Measurements from ENCODE around the gene TMEM135.

TMEM135 gene

DNA sequence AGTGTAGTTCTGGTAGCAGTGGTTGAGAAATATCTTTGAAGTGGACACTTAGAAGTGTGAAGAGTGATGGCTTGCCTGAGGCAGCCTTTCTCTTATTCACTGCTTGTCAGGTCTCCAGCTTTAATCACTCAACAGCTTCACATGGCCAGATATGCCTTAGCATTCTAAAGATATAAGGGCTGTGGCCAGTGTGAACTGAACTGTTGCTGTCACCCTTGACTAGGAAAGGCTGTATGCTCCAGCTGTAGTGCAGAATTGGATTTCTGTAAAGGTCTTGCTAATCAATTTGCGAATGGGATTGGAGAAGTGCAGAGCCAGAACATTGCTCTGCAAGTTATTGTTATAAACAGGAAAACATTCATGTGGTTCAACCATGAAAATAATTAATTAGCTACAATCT lies 266.7 kb downstream of the TMEM135 start:
- H3K4me2 ChIP-seq (ENCODE audit: low read length), result no peak overlapping the region
- H3K4me1 ChIP-seq (ENCODE audit: insufficient read depth, low read length, severe bottlenecking), result peaks cover 6% of the 10 kb centered on the region
- no peak overlapping the region for H3K27ac ChIP-seq (ENCODE audit: low read depth, low read length, poor library complexity, severe bottlenecking)
- H3K9me3 ChIP-seq (ENCODE audit: low read length), result no peaks in the 10 kb centered on the region
- no peak overlapping the region for H3K9ac ChIP-seq (ENCODE audit: low read length)
- H4K20me1 ChIP-seq (ENCODE audit: insufficient read depth, low read length), result no peaks in the 10 kb centered on the region
- H3K79me2 ChIP-seq (ENCODE audit: insufficient read depth, low read length), result no peaks in the 10 kb centered on the region
- H2AFZ ChIP-seq (ENCODE audit: low read length), result no peak overlapping the region
- no peaks in the 10 kb centered on the region for H3K27me3 ChIP-seq (ENCODE audit: insufficient read depth, low read length)
- H3K36me3 ChIP-seq (ENCODE audit: insufficient read depth, low read length), result no peaks in the 10 kb centered on the region
- no peaks in the 10 kb centered on the region for H3K9me2 ChIP-seq (ENCODE audit: low read depth, low read length)
- H3K4me3 ChIP-seq (ENCODE audit: low read depth, low read length, poor library complexity, severe bottlenecking), result no peak overlapping the region
- no peak for TF ChIP-seq EZH2 (IDR thresholded peaks at IDR 0.05; ENCODE audit: borderline replicate concordance, low read length)
- TF ChIP-seq, protein P1, sequence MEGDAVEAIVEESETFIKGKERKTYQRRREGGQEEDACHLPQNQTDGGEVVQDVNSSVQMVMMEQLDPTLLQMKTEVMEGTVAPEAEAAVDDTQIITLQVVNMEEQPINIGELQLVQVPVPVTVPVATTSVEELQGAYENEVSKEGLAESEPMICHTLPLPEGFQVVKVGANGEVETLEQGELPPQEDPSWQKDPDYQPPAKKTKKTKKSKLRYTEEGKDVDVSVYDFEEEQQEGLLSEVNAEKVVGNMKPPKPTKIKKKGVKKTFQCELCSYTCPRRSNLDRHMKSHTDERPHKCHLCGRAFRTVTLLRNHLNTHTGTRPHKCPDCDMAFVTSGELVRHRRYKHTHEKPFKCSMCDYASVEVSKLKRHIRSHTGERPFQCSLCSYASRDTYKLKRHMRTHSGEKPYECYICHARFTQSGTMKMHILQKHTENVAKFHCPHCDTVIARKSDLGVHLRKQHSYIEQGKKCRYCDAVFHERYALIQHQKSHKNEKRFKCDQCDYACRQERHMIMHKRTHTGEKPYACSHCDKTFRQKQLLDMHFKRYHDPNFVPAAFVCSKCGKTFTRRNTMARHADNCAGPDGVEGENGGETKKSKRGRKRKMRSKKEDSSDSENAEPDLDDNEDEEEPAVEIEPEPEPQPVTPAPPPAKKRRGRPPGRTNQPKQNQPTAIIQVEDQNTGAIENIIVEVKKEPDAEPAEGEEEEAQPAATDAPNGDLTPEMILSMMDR (IDR thresholded peaks at IDR 0.05; ENCODE audit: low read length), result no peak
- H3F3A ChIP-seq (ENCODE audit: insufficient read depth, low read length), result no peaks in the 10 kb centered on the region

DNA sequence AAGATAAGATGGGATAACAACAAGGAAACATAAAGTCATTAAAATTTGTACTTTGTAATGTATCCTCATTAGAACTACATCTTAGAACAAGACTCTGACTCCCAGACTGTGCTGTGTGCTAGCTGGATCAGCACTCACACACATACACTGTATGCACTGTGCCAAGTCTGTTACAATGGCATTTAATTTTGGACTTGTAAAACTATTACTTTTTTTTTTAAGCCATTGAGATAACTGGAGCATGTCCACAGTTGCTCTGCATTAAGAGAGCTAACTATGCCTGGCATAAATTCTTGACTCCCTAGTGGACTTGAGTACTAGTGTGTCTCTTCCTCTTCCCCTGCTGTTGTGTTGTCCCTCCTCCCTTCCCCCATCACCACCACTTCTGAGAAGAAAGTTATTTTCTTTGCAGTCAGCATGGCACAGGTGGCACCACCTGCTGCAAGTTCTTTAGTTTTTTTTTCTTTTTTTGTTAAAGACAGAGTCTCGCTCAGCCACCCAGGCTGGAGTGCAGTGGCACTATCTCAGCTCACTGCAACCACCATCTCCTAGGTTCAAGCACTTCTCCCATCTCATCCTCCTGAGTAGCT lies 268.6 kb downstream of the TMEM135 start:
- no peak overlapping the region for H2AFZ ChIP-seq (ENCODE audit: low read length)
- H3F3A ChIP-seq (ENCODE audit: insufficient read depth, low read length), result no peaks in the 10 kb centered on the region
- H3K79me2 ChIP-seq (ENCODE audit: insufficient read depth, low read length), result no peaks in the 10 kb centered on the region
- TF ChIP-seq, protein P1 (IDR thresholded peaks at IDR 0.05; ENCODE audit: low read length), result no peak
- no peak for TF ChIP-seq EZH2 (IDR thresholded peaks at IDR 0.05; ENCODE audit: borderline replicate concordance, low read length)
- no peaks in the 10 kb centered on the region for H3K27me3 ChIP-seq (ENCODE audit: insufficient read depth, low read length)
- H3K4me2 ChIP-seq (ENCODE audit: low read length), result no peak overlapping the region
- H3K9me3 ChIP-seq (ENCODE audit: low read length), result no peaks in the 10 kb centered on the region
- peaks cover 6% of the 10 kb centered on the region for H3K4me1 ChIP-seq (ENCODE audit: insufficient read depth, low read length, severe bottlenecking)
- H3K4me3 ChIP-seq (ENCODE audit: low read depth, low read length, poor library complexity, severe bottlenecking), result no peak overlapping the region
- no peak overlapping the region for H3K9ac ChIP-seq (ENCODE audit: low read length)
- no peaks in the 10 kb centered on the region for H4K20me1 ChIP-seq (ENCODE audit: insufficient read depth, low read length)
- H3K9me2 ChIP-seq (ENCODE audit: low read depth, low read length), result no peaks in the 10 kb centered on the region
- H3K36me3 ChIP-seq (ENCODE audit: insufficient read depth, low read length), result no peaks in the 10 kb centered on the region; the same call in 1 of the 2 replicates
- H3K27ac ChIP-seq (ENCODE audit: low read depth, low read length, poor library complexity, severe bottlenecking), result no peak overlapping the region

DNA sequence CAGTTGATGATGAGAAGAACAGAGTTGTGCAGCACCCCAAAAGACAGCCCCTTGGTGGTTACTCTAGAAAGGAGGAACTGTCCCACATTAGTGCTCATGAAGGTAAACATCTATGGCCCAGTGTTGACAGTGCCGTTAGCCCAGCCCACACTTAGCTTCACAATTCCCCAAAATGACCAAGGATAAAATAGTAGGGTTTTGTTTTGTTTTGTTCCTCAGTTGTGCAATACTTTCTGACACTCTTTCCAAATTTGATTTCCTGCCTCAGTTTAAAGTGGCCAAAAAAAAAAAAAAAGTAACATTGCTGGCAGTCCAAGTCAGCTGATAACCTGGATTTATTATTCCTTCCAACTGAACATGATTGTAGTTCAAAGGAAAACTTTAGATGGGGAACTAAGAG lies 269.4 kb downstream of the TMEM135 start:
- Histone ChIP-seq H3K4me1 (ENCODE audit: insufficient read depth, low read length, severe bottlenecking) (peaks cover 6% of the 10 kb centered on the region), H3K9me3 (ENCODE audit: low read length) (no peaks in the 10 kb centered on the region), H2AFZ (ENCODE audit: low read length) (no peak overlapping the region), H3K36me3 (ENCODE audit: insufficient read depth, low read length) (no peaks in the 10 kb centered on the region; the same call in 1 of the 2 replicates), H3K79me2 (ENCODE audit: insufficient read depth, low read length) (no peaks in the 10 kb centered on the region), H3K4me2 (ENCODE audit: low read length) (no peak overlapping the region), H3K27me3 (ENCODE audit: insufficient read depth, low read length) (no peaks in the 10 kb centered on the region), H3K9ac (ENCODE audit: low read length) (no peak overlapping the region), H4K20me1 (ENCODE audit: insufficient read depth, low read length) (no peaks in the 10 kb centered on the region), H3K9me2 (ENCODE audit: low read depth, low read length) (no peaks in the 10 kb centered on the region), H3K4me3 (ENCODE audit: low read depth, low read length, poor library complexity, severe bottlenecking) (no peak overlapping the region), H3F3A (ENCODE audit: insufficient read depth, low read length) (no peaks in the 10 kb centered on the region), H3K27ac (ENCODE audit: low read depth, low read length, poor library complexity, severe bottlenecking) (no peak overlapping the region)
- TF ChIP-seq, protein P1 (IDR thresholded peaks at IDR 0.05; ENCODE audit: low read length), result no peak
- TF ChIP-seq EZH2 (IDR thresholded peaks at IDR 0.05; ENCODE audit: borderline replicate concordance, low read length), result no peak
